PC-9 (cell line): ENCODE data around the gene NOSIP.

Source experiments
- CTCF ChIP-seq: fragments of 200-600 bp; sonication (generic); conservative IDR thresholded peaks from 2 replicates; pipeline ENCODE4 v1.6.1; 2017; ENCODE audit warnings: mixed run types, antibody characterized with exemption, mild to moderate bottlenecking, moderate library complexity
- EZH2 ChIP-seq: fragments of 200-600 bp; sonication (generic); IDR thresholded peaks from 2 replicates; pipeline ENCODE4 v1.8.0; 2017; ENCODE audit warnings: antibody characterized with exemption, low read depth

GRCh38 chr19:49564616-49565045, 15.7 kb downstream of the NOSIP start:
- TF ChIP-seq CTCF = no peak
- no peak for TF ChIP-seq EZH2
